ENCODE data around the gene MMP7. TPM values are rescaled to one million over a fixed set of nuclear protein-coding genes. Genes with fewer than 3 reads are reported as not detected.

The MMP7 gene
- total RNA-seq, 4 donors from 2014 or later = not detected

GRCh38 chr11:102478673-102479299, 51.8 kb downstream of the MMP7 start:
- no peak for ATAC-seq
- H3K4me3 ChIP-seq = no peak overlapping the region
- in situ Hi-C loops (cut with MboI; ENCODE audit: low sequenced_read_pairs in 4 of 4) = loop anchor here in 1 of 4 donors (25.0 kb wide), 2 partner anchors 91 to 191 kb away; no protein-coding TSS in a partner anchor
- no peaks in the 10 kb centered on the region for H3K36me3 ChIP-seq
- H3K4me1 ChIP-seq = no peaks in the 10 kb centered on the region
- no peaks in the 10 kb centered on the region for H3K9me3 ChIP-seq
- H3K27ac ChIP-seq = no peak overlapping the region
- intact Hi-C loops (cut with DNase I; ENCODE audit: low total_unique reads) = no loop called here
- H3K27me3 ChIP-seq = no peaks in the 10 kb centered on the region
- no peak for DNase-seq
- TF ChIP-seq POLR2A (IDR thresholded peaks at IDR 0.05) (no peak), CTCF (IDR thresholded peaks at IDR 0.05 in 4 of 5, conservative IDR thresholded peaks at IDR 0.05 in 1 of 5) (no peak)

- Histone ChIP-seq H3K4me3 (no peak overlapping the region), H3K27ac (peak overlapping the region in 2 of 4 donors; percentile 11 to 53), H3K27me3 (no peaks in the 10 kb centered on the region), H3K9me3 (no peaks in the 10 kb centered on the region), H3K36me3 (no peaks in the 10 kb centered on the region), H3K4me1 (no peaks in the 10 kb centered on the region)
- DNase-seq (no peak), ATAC-seq (peak; percentile 46 to 68)
- intact Hi-C loops (cut with DNase I; ENCODE audit: low total_unique reads) = no loop called here
- in situ Hi-C loops (cut with MboI; ENCODE audit: low sequenced_read_pairs in 4 of 4) = loop anchor here in 1 of 4 donors (25.0 kb wide), 2 partner anchors 90 to 190 kb away; no protein-coding TSS in a partner anchor
- no peak for TF ChIP-seq CTCF (IDR thresholded peaks at IDR 0.05 in 4 of 5, conservative IDR thresholded peaks at IDR 0.05 in 1 of 5)
- TF ChIP-seq POLR2A (IDR thresholded peaks at IDR 0.05) = no peak
Observed at GRCh38 chr11:102476812-102477211, 53.7 kb downstream of the MMP7 start.

- no peaks in the 10 kb centered on the region for H3K36me3 ChIP-seq
- no peaks in the 10 kb centered on the region for H3K9me3 ChIP-seq
- no peak for DNase-seq
- no peaks in the 10 kb centered on the region for H3K4me1 ChIP-seq
- intact Hi-C loops (cut with DNase I; ENCODE audit: low total_unique reads) = no loop called here
- no peak overlapping the region for H3K4me3 ChIP-seq
- ATAC-seq = no peak
- no peaks in the 10 kb centered on the region for H3K27me3 ChIP-seq
- in situ Hi-C loops (cut with MboI; ENCODE audit: low sequenced_read_pairs in 4 of 4) = loop anchor here in 1 of 4 donors (25.0 kb wide), 2 partner anchors 89 to 189 kb away; no protein-coding TSS in a partner anchor
- no peak for TF ChIP-seq CTCF (IDR thresholded peaks at IDR 0.05 in 4 of 5, conservative IDR thresholded peaks at IDR 0.05 in 1 of 5)
- TF ChIP-seq POLR2A (IDR thresholded peaks at IDR 0.05) = no peak
- no peak overlapping the region for H3K27ac ChIP-seq
Observed at GRCh38 chr11:102476069-102476468, 54.5 kb downstream of the MMP7 start.

DNA sequence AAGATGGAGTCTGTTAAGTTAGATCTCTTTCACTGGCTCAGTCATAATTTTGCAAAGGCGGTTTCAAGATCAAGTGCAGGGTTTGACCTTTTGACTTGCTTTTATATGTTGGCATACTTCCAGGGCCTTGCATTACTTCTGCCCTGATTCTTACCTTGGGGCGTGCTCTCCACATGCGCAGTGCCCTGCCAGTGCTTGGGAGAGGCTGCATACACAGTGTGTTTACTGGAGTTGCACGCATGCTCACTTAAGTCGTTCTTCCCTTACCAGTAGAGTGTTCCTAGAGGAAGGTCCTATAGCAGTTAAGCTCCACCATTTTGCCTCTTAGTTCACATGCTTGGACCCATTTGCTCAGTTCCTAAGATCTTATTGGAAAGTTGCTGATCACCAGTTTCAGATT, 57.0 kb downstream of the MMP7 start:
- in situ Hi-C loops (cut with MboI; ENCODE audit: low sequenced_read_pairs in 4 of 4) (no loop called here), intact Hi-C loops (cut with DNase I; ENCODE audit: low total_unique reads) (no loop called here)
- Histone ChIP-seq H3K9me3 (no peaks in the 10 kb centered on the region), H3K27me3 (no peaks in the 10 kb centered on the region), H3K4me3 (no peak overlapping the region), H3K4me1 (no peaks in the 10 kb centered on the region), H3K36me3 (no peaks in the 10 kb centered on the region), H3K27ac (no peak overlapping the region)
- no peak for TF ChIP-seq POLR2A (IDR thresholded peaks at IDR 0.05)
- TF ChIP-seq CTCF (IDR thresholded peaks at IDR 0.05 in 4 of 5, conservative IDR thresholded peaks at IDR 0.05 in 1 of 5) = no peak
- no peak for ATAC-seq
- no peak for DNase-seq

Data from gastrocnemius medialis (tissue), 4 donors.